ENCODE data around the gene TCF4. TPM values are rescaled to one million over a fixed set of nuclear protein-coding genes. Genes with fewer than 3 reads are reported as not detected.

Gene TCF4
- total RNA-seq, 2 experiments from 2014 or later = 0.21 to 0.26 TPM

- Mint-ChIP-seq H3K27me3 (ENCODE audit: low read depth) (peaks cover 2% of the 10 kb centered on the region), H3K36me3 (ENCODE audit: low read depth) (no peaks in the 10 kb centered on the region), H3K4me3 (no peak overlapping the region), H3K27ac (no peak overlapping the region), H3K4me1 (ENCODE audit: low read depth) (no peaks in the 10 kb centered on the region), H3K9me3 (ENCODE audit: insufficient read depth) (no peaks in the 10 kb centered on the region)
- ChIA-PET CTCF (no interaction called here), POLR2A (no interaction called here)
- DNase-seq = no peak
- ATAC-seq = no peak
Measured at GRCh38 chr18:55506074-55506473, 81.9 kb downstream of the TCF4 start.

GRCh38 chr18:55504808-55505207 lies 83.2 kb downstream of the TCF4 start:
- Mint-ChIP-seq H3K4me1 (ENCODE audit: low read depth) (no peaks in the 10 kb centered on the region), H3K9me3 (ENCODE audit: insufficient read depth) (no peaks in the 10 kb centered on the region), H3K36me3 (ENCODE audit: low read depth) (no peaks in the 10 kb centered on the region), H3K4me3 (no peak overlapping the region), H3K27me3 (ENCODE audit: low read depth) (peaks cover 2% of the 10 kb centered on the region), H3K27ac (no peak overlapping the region)
- ChIA-PET CTCF (no interaction called here), POLR2A (no interaction called here)
- no peak for DNase-seq
- no peak for ATAC-seq

DNA sequence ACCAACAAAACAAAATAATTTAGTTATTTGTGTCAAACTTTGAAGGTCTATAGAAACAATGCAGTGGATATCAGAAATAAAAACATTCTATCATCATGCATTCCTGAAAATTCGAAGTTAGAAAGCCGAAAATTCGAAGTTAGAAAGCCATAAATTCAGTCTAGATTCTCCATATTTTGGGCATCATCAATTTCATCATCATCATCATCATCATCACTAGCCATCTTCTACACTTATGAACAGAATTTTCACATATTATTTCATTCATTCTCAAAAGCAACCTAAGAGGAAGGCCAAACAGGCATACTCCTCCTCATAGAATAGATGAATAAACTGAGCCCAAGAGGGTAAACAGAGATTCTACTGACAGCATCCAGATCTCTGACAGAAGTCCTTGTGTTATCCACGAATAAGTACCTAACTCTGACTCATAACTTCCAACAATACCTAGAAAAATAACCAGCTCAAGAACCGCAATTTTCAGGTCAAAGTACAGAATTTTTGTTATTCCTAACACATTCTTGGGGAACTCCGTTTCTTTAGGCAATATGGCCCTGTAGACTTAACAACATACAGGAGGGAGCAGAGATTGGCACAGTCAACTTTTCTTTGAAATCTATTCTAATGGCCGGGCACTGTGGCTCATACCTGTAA lies 84.7 kb downstream of the TCF4 start:
- Mint-ChIP-seq H3K4me1 (ENCODE audit: low read depth) (no peaks in the 10 kb centered on the region), H3K4me3 (no peak overlapping the region), H3K27ac (no peak overlapping the region), H3K36me3 (ENCODE audit: low read depth) (no peaks in the 10 kb centered on the region), H3K27me3 (ENCODE audit: low read depth) (peaks cover 2% of the 10 kb centered on the region), H3K9me3 (ENCODE audit: insufficient read depth) (no peaks in the 10 kb centered on the region)
- POLR2A ChIA-PET = no interaction called here
- CTCF ChIA-PET = no interaction called here
- DNase-seq (no peak), ATAC-seq (no peak)

DNA sequence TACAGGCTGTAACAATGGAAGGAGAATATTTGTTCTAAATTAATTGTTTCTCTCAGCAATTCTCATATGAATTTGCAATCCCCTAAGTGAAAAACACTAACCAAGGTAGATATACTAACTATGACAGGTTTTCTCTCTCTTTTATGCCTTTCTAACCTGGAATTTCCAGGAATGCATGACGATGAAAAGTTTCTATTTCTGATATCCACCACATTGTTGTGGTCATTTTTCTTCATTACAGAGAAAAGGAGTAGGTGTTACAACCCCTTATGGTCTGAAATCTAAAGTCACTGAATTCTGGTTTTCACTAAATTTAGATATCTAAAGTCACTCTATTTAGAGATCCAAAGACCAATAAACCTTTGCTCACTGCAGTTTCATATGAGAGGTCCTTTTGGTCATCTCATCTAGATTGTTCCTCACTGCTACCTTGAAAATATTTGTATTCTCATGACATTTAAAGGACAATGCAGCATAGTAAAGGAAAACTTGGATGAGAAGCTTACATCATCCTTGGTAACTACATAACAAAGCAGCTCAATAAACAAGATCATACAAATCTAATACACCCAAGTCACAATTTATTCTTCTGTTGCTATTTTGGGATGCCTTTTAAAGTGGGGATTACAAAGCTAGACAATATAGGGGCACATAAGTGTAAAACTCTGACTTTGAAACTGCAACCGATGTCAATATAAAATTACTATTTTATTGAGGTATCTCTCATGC lies 85.8 kb downstream of the TCF4 start:
- H3K9me3 Mint-ChIP-seq (ENCODE audit: insufficient read depth) = no peaks in the 10 kb centered on the region
- H3K27me3 Mint-ChIP-seq (ENCODE audit: low read depth) = peaks cover 3% of the 10 kb centered on the region
- H3K4me3 Mint-ChIP-seq = no peak overlapping the region
- DNase-seq (no peak), ATAC-seq (no peak)
- no peaks in the 10 kb centered on the region for H3K4me1 Mint-ChIP-seq (ENCODE audit: low read depth)
- H3K27ac Mint-ChIP-seq = no peak overlapping the region
- CTCF ChIA-PET = no interaction called here
- POLR2A ChIA-PET = interaction anchor here (0.5 kb wide), 1 partner anchor 87 kb away, joined by 3 read pairs; no protein-coding TSS in a partner anchor
- no peaks in the 10 kb centered on the region for H3K36me3 Mint-ChIP-seq (ENCODE audit: low read depth)

- Mint-ChIP-seq H3K4me1 (ENCODE audit: low read depth) (no peaks in the 10 kb centered on the region), H3K36me3 (ENCODE audit: low read depth) (no peaks in the 10 kb centered on the region), H3K27me3 (ENCODE audit: low read depth) (peaks cover 3% of the 10 kb centered on the region), H3K27ac (no peak overlapping the region), H3K9me3 (ENCODE audit: insufficient read depth) (no peaks in the 10 kb centered on the region), H3K4me3 (no peak overlapping the region)
- ChIA-PET CTCF (no interaction called here), POLR2A (no interaction called here)
- no peak for DNase-seq
- no peak for ATAC-seq
Measured at GRCh38 chr18:55501579-55501978, 86.4 kb downstream of the TCF4 start.

GRCh38 chr18:55500316-55501086 lies 87.5 kb downstream of the TCF4 start:
- ATAC-seq (no peak), DNase-seq (no peak)
- ChIA-PET CTCF (no interaction called here), POLR2A (no interaction called here)
- Mint-ChIP-seq H3K4me3 (no peak overlapping the region), H3K27ac (no peak overlapping the region), H3K4me1 (ENCODE audit: low read depth) (no peaks in the 10 kb centered on the region), H3K36me3 (ENCODE audit: low read depth) (no peaks in the 10 kb centered on the region), H3K9me3 (ENCODE audit: insufficient read depth) (no peaks in the 10 kb centered on the region), H3K27me3 (ENCODE audit: low read depth) (peaks cover 6% of the 10 kb centered on the region)

DNA sequence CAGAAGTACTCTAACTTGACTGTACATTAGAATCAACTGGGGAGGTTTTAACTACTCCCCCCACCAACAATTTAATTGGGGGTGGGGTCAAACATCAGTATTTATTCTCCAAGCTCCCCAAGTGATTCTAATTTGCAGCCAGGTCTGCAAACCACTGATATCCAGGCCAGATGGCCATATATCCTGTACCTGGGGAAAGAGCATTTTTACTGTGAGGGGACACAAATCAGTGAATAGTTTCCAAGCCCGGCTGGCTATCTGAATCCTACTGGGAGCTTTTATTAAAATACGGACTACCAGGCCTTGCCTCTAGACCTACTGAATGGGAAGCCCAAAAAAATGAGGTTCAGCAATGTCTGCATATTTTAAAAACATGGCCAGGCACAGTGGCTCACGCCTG lies 88.5 kb downstream of the TCF4 start:
- POLR2A ChIA-PET = interaction anchor here (0.6 to 0.7 kb wide), 2 partner anchors 70 to 366 kb away, joined by 3 read pairs; no protein-coding TSS in a partner anchor
- Mint-ChIP-seq H3K36me3 (ENCODE audit: low read depth) (no peaks in the 10 kb centered on the region), H3K4me3 (no peak overlapping the region), H3K27ac (no peak overlapping the region), H3K4me1 (ENCODE audit: low read depth) (no peaks in the 10 kb centered on the region), H3K9me3 (ENCODE audit: insufficient read depth) (no peaks in the 10 kb centered on the region), H3K27me3 (ENCODE audit: low read depth) (peaks cover 6% of the 10 kb centered on the region)
- ATAC-seq (no peak), DNase-seq (no peak)
- CTCF ChIA-PET = no interaction called here

DNA sequence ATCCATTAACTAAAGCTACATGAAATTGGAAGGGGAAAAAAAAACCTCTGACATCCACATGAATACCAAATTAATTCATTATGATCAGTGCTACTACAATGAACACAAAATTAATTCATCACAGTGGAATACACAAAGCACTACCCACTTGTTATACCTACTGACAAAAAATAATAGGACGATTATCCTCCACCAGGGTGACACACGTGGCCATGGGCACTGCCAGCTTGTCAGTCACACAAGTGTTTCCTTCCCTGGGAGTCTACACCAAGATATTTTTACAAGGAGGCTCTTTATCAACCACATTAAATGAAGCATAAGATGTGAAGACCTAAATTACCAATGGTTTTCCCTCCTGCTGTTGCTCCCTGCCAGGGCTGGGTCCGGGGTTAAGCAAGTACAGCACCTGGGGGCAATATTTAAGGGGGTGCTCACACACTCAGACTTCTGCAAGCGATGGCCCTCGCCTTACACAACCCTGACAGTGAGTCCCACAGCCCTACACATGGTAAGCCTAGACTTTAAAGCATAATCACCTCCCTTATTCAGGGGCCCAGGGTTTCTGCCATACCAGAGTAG lies 90.1 kb downstream of the TCF4 start:
- H3K27ac Mint-ChIP-seq = no peak overlapping the region
- peaks cover 8% of the 10 kb centered on the region for H3K27me3 Mint-ChIP-seq (ENCODE audit: low read depth)
- no peak overlapping the region for H3K4me3 Mint-ChIP-seq
- ChIA-PET CTCF (no interaction called here), POLR2A (no interaction called here)
- H3K36me3 Mint-ChIP-seq (ENCODE audit: low read depth) = no peaks in the 10 kb centered on the region
- DNase-seq (no peak), ATAC-seq (no peak)
- no peaks in the 10 kb centered on the region for H3K9me3 Mint-ChIP-seq (ENCODE audit: insufficient read depth)
- no peaks in the 10 kb centered on the region for H3K4me1 Mint-ChIP-seq (ENCODE audit: low read depth)

GRCh38 chr18:55494899-55495298 lies 93.1 kb downstream of the TCF4 start:
- CTCF ChIA-PET = no interaction called here
- DNase-seq (no peak), ATAC-seq (no peak)
- H3K27me3 Mint-ChIP-seq (ENCODE audit: low read depth) = peaks cover 8% of the 10 kb centered on the region
- H3K27ac Mint-ChIP-seq = no peak overlapping the region
- H3K9me3 Mint-ChIP-seq (ENCODE audit: insufficient read depth) = no peaks in the 10 kb centered on the region
- H3K36me3 Mint-ChIP-seq (ENCODE audit: low read depth) = no peaks in the 10 kb centered on the region
- H3K4me1 Mint-ChIP-seq (ENCODE audit: low read depth) = peaks cover under 1% of the 10 kb centered on the region
- no peak overlapping the region for H3K4me3 Mint-ChIP-seq
- POLR2A ChIA-PET = no interaction called here

DNA sequence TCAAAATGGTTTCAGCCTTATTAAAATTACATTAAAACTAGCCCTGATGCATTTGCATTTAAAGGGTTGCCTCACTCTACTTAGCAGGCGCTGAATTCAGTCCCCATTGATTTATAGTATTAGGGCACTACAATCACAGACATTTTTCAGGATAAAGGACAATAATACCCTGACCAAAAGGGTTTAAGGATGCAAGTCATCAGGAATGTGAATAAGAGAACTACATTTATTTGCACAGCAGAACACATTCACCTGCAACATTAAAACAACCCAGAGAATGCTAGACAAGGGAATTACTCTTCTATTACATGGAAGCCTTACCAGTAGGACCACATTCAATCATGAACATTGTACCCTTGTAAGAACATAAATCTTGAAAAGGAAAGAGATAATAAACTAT lies 93.6 kb downstream of the TCF4 start:
- no peak for DNase-seq
- H3K9me3 Mint-ChIP-seq (ENCODE audit: insufficient read depth) = no peaks in the 10 kb centered on the region
- CTCF ChIA-PET = no interaction called here
- H3K27me3 Mint-ChIP-seq (ENCODE audit: low read depth) = peaks cover 8% of the 10 kb centered on the region
- no peak overlapping the region for H3K4me3 Mint-ChIP-seq
- peaks cover 5% of the 10 kb centered on the region for H3K4me1 Mint-ChIP-seq (ENCODE audit: low read depth)
- no peak for ATAC-seq
- POLR2A ChIA-PET = no interaction called here
- H3K36me3 Mint-ChIP-seq (ENCODE audit: low read depth) = no peaks in the 10 kb centered on the region
- no peak overlapping the region for H3K27ac Mint-ChIP-seq

DNA sequence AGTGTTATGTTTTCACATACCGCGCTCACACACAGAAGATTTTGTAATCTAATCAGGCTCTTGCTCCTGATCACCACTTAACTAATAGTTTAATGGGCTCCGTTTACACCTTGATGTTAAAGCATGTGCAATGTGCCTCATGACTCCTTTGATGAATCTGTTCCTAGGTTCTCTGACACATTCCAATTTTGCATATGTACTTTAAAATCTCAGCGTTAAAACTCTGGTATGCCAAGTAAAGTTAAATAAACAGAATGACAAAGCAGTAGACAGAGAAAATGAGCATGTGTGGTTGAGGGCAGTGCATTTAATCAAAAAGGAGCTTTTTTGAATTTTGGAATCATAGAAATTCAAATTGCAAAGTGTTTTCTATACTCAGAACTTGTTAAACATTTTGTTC lies 96.4 kb downstream of the TCF4 start:
- DNase-seq (no peak), ATAC-seq (no peak)
- H3K4me3 Mint-ChIP-seq = no peak overlapping the region
- H3K27me3 Mint-ChIP-seq (ENCODE audit: low read depth) = peaks cover 10% of the 10 kb centered on the region
- POLR2A ChIA-PET = no interaction called here
- CTCF ChIA-PET = no interaction called here
- H3K4me1 Mint-ChIP-seq (ENCODE audit: low read depth) = peaks cover 14% of the 10 kb centered on the region
- no peaks in the 10 kb centered on the region for H3K36me3 Mint-ChIP-seq (ENCODE audit: low read depth)
- H3K9me3 Mint-ChIP-seq (ENCODE audit: insufficient read depth) = no peaks in the 10 kb centered on the region
- H3K27ac Mint-ChIP-seq = no peak overlapping the region

All from activated CD8-positive, alpha-beta T cell treated with anti-CD3 and anti-CD28 coated beads, Interleukin-2, amount 10 ng/mL, durations not matched to agents 7 days and 5 days (primary cell).